GM19438 (cell line): ENCODE measurements around the gene ERICH4.
"Not testable (repeated sequence)": the region's sequence is repeated elsewhere in the genome, so short reads cannot be mapped to it uniquely, and the experiment has no call there.

ENCODE experiments used
- ATAC-seq: cut with Tn5 transposase; IDR thresholded peaks from one replicate; pipeline ENCODE4 v1.9.1; 2021; ENCODE audit warnings: low read depth; ENCODE audit not compliant: unreplicated experiment

ERICH4 gene

GRCh38 chr19:41442473-41443355 is at the start of gene ERICH4:
Gene ERICH4, plus strand, starts transcription at chr19:41443156. Its CDS starts 14 bp downstream, at chr19:41443170.
- no peak for ATAC-seq

GRCh38 chr19:41395355-41395754 is 47.6 kb upstream of the ERICH4 start:
- ATAC-seq = no peak

- peak; percentile 82 for ATAC-seq
These were observed 45.6 kb upstream of the ERICH4 start, which contains the start of the genes BCKDHA and EXOSC5 for GRCh38 chr19:41397086-41398049. Gene BCKDHA, plus strand, starts transcription at chr19:41397818. Its CDS starts 10 bp downstream, at chr19:41397828. Gene EXOSC5, minus strand, starts transcription at chr19:41397359. Its CDS starts 31 bp downstream, at chr19:41397328.

GRCh38 chr19:41398050-41398418 is 44.9 kb upstream of the ERICH4 start:
- no peak for ATAC-seq

GRCh38 chr19:41398598-41398997 is 44.4 kb upstream of the ERICH4 start:
- ATAC-seq = no peak

- no peak for ATAC-seq
These were observed 43.9 kb upstream of the ERICH4 start for GRCh38 chr19:41399091-41399490.

GRCh38 chr19:41399525-41399924 is 43.4 kb upstream of the ERICH4 start:
- no peak for ATAC-seq

GRCh38 chr19:41401483-41401882 is 41.5 kb upstream of the ERICH4 start:
- no peak for ATAC-seq

GRCh38 chr19:41402010-41402409 is 40.9 kb upstream of the ERICH4 start:
- ATAC-seq = no peak

GRCh38 chr19:41403181-41403970 is 39.6 kb upstream of the ERICH4 start:
- ATAC-seq = no peak

GRCh38 chr19:41405776-41406175 is 37.2 kb upstream of the ERICH4 start:
- no peak for ATAC-seq

- no peak for ATAC-seq
These were observed 35.7 kb upstream of the ERICH4 start for GRCh38 chr19:41407271-41407670.

GRCh38 chr19:41408256-41408655 is 34.7 kb upstream of the ERICH4 start:
- no peak for ATAC-seq

- not testable (repeated sequence) for ATAC-seq
These were observed 34.1 kb upstream of the ERICH4 start for GRCh38 chr19:41408846-41409245.

- ATAC-seq = no peak
These were observed 33.7 kb upstream of the ERICH4 start for GRCh38 chr19:41409288-41409687.

GRCh38 chr19:41410336-41411054 is 32.5 kb upstream of the ERICH4 start:
- ATAC-seq = no peak

- no peak for ATAC-seq
These were observed 31.6 kb upstream of the ERICH4 start for GRCh38 chr19:41411100-41411967.

- ATAC-seq = no peak
These were observed 31.0 kb upstream of the ERICH4 start for GRCh38 chr19:41411968-41412265.

- no peak for ATAC-seq
These were observed 30.0 kb upstream of the ERICH4 start for GRCh38 chr19:41412953-41413352.
